HL-60/S4 treated with retinoic acid at 250 ng/mL for 4 days and 3 days (cell line): ENCODE data around the gene ANKIB1.
"Not testable (repeated sequence)": the region's sequence is repeated elsewhere in the genome, so short reads cannot be mapped to it uniquely, and the experiment has no call there.

Experiments
- in situ Hi-C: fragments of 300-500 bp; cut with MboI; formaldehyde crosslinking; loops from 2 replicates; pipeline ENCODE4 v1.7.0; 2022; ENCODE audit warnings: low sequenced_read_pairs

Gene ANKIB1

GRCh38 chr7:92325173-92325572 lies 79.4 kb downstream of the ANKIB1 start:
- in situ Hi-C loops: no loop called here

GRCh38 chr7:92325858-92326257 lies 80.1 kb downstream of the ANKIB1 start:
- in situ Hi-C loops: no loop called here

- in situ Hi-C loops: no loop called here
Measured at GRCh38 chr7:92330835-92331438, 85.2 kb downstream of the ANKIB1 start.

GRCh38 chr7:92331508-92331907 lies 85.7 kb downstream of the ANKIB1 start:
- in situ Hi-C loops: no loop called here

GRCh38 chr7:92332782-92333181 lies 87.0 kb downstream of the ANKIB1 start:
- in situ Hi-C loops: no loop called here

GRCh38 chr7:92333866-92334265 lies 88.1 kb downstream of the ANKIB1 start:
- in situ Hi-C loops: no loop called here

GRCh38 chr7:92335574-92335973 lies 89.8 kb downstream of the ANKIB1 start:
- in situ Hi-C loops: no loop called here

GRCh38 chr7:92336662-92337340 lies 91.0 kb downstream of the ANKIB1 start:
- in situ Hi-C loops: no loop called here

- in situ Hi-C loops: no loop called here
Measured at GRCh38 chr7:92340016-92340415, 94.2 kb downstream of the ANKIB1 start.

GRCh38 chr7:92343714-92344113 lies 97.9 kb downstream of the ANKIB1 start:
- in situ Hi-C loops: no loop called here

GRCh38 chr7:92352009-92352408 lies 106.2 kb downstream of the ANKIB1 start:
- in situ Hi-C loops: no loop called here

GRCh38 chr7:92354214-92354613 lies 108.4 kb downstream of the ANKIB1 start:
- in situ Hi-C loops: no loop called here

GRCh38 chr7:92356406-92356805 lies 110.6 kb downstream of the ANKIB1 start:
- in situ Hi-C loops: no loop called here

GRCh38 chr7:92357260-92357659 lies 111.5 kb downstream of the ANKIB1 start:
- in situ Hi-C loops: no loop called here

GRCh38 chr7:92359179-92359578 lies 113.4 kb downstream of the ANKIB1 start:
- in situ Hi-C loops: not testable (repeated sequence)

GRCh38 chr7:92359801-92360200 lies 114.0 kb downstream of the ANKIB1 start:
- in situ Hi-C loops: no loop called here

GRCh38 chr7:92360387-92360786 lies 114.6 kb downstream of the ANKIB1 start:
- in situ Hi-C loops: no loop called here

- in situ Hi-C loops: no loop called here
Measured at GRCh38 chr7:92362131-92362530, 116.4 kb downstream of the ANKIB1 start.

GRCh38 chr7:92366730-92367129 lies 121.0 kb downstream of the ANKIB1 start:
- in situ Hi-C loops: no loop called here

GRCh38 chr7:92368741-92369140 lies 123.0 kb downstream of the ANKIB1 start:
- in situ Hi-C loops: no loop called here

GRCh38 chr7:92375013-92375412 lies 129.2 kb downstream of the ANKIB1 start:
- in situ Hi-C loops: no loop called here

- in situ Hi-C loops: no loop called here
Measured at GRCh38 chr7:92391071-92391470, 145.3 kb downstream of the ANKIB1 start.

GRCh38 chr7:92397542-92397941 lies 151.8 kb downstream of the ANKIB1 start:
- in situ Hi-C loops: no loop called here
